Mesodermal cell (in vitro differentiated cells): ENCODE data around the gene PIK3C2G.

ENCODE experiments used
- H3K27ac ChIP-seq: 2 replicates; pipeline ENCODE4 v1.7.0; 2013; ENCODE audit warnings: mild to moderate bottlenecking, low read depth, low read length, moderate library complexity; ENCODE audit not compliant: severe bottlenecking
- H3K36me3 ChIP-seq: 2 replicates; pipeline ENCODE4 v1.7.1; 2013; ENCODE audit warnings: mild to moderate bottlenecking, low read length, moderate library complexity; ENCODE audit not compliant: control insufficient read depth, insufficient read depth
- H3K4me1 ChIP-seq: one replicate; pipeline ENCODE4 v1.7.1; 2013; ENCODE audit warnings: mild to moderate bottlenecking, low read length; ENCODE audit not compliant: insufficient read depth, control insufficient read depth, poor library complexity, severe bottlenecking
- H3K4me3 ChIP-seq: 2 replicates; pipeline ENCODE4 v1.7.0; 2013; ENCODE audit warnings: low read length, control low read depth, mild to moderate bottlenecking; ENCODE audit not compliant: insufficient read depth, poor library complexity, severe bottlenecking; ENCODE audit errors: extremely low read depth
- H3K9me3 ChIP-seq: 2 replicates; pipeline ENCODE4 v1.7.1; 2013; ENCODE audit warnings: mild to moderate bottlenecking, low read length, moderate library complexity; ENCODE audit not compliant: control insufficient read depth
- WGBS, 2 experiments: methylation state at CpG; one replicate each; pipeline ENCODE4 v1.1.5; 2013; ENCODE audit warnings: missing lambda C conversion rate in 2 of 2; ENCODE audit not compliant: insufficient coverage in 2 of 2; 5-methylcytosine and 5-hydroxymethylcytosine counted together

Gene PIK3C2G

GRCh38 chr12:18280728-18281127, 19.4 kb downstream of the PIK3C2G start:
- Histone ChIP-seq H3K4me1 (peaks cover 10% of the 10 kb centered on the region), H3K36me3 (no peaks in the 10 kb centered on the region), H3K4me3 (no peak overlapping the region), H3K9me3 (no peaks in the 10 kb centered on the region), H3K27ac (no peak overlapping the region)
- WGBS, 2 experiments = 100% methylated on average over 1 of the region's 1 CpG; no CpG with 5 or more reads in 1 of the 2 experiments

GRCh38 chr12:18281941-18282340, 20.6 kb downstream of the PIK3C2G start:
- Histone ChIP-seq H3K9me3 (no peaks in the 10 kb centered on the region), H3K27ac (no peak overlapping the region), H3K36me3 (no peaks in the 10 kb centered on the region), H3K4me1 (peaks cover 4% of the 10 kb centered on the region), H3K4me3 (no peak overlapping the region)
- WGBS, 2 experiments = 80% methylated on average over 1 of the region's 3 CpGs; no CpG with 5 or more reads in 1 of the 2 experiments

- no peak overlapping the region for H3K27ac ChIP-seq
- WGBS, 2 experiments = 58 to 72% methylated on average over 3 to 4 of the region's 4 CpGs
- no peak overlapping the region for H3K4me3 ChIP-seq
- H3K36me3 ChIP-seq = no peaks in the 10 kb centered on the region
- H3K4me1 ChIP-seq = no peaks in the 10 kb centered on the region
- H3K9me3 ChIP-seq = no peaks in the 10 kb centered on the region
These were observed 22.5 kb downstream of the PIK3C2G start for GRCh38 chr12:18283831-18284230.

DNA sequence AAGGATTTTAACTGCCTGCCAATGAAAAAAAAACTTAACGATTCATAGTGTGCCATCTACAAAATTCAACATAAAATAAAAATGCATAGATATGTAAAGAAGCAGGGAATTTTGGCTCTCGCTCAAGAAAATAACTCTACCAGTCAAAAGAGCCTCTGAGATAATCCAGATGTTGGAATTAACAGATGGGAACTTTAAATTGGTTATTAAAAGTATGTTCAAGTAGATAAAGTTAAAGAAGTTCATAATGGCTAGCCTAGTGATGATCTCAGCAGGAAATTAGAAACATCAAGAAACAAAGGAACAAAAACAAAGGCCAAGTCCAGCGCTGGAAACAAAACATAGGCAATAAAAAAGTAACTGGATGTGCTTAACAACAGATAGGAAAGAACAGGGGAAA, 23.1 kb downstream of the PIK3C2G start:
- no peaks in the 10 kb centered on the region for H3K9me3 ChIP-seq
- H3K36me3 ChIP-seq = no peaks in the 10 kb centered on the region
- H3K4me1 ChIP-seq = no peaks in the 10 kb centered on the region
- no peak overlapping the region for H3K4me3 ChIP-seq
- no peak overlapping the region for H3K27ac ChIP-seq
- 67% methylated on average over 1 of the region's 3 CpGs; no CpG with 5 or more reads in 1 of the 2 experiments for WGBS, 2 experiments

DNA sequence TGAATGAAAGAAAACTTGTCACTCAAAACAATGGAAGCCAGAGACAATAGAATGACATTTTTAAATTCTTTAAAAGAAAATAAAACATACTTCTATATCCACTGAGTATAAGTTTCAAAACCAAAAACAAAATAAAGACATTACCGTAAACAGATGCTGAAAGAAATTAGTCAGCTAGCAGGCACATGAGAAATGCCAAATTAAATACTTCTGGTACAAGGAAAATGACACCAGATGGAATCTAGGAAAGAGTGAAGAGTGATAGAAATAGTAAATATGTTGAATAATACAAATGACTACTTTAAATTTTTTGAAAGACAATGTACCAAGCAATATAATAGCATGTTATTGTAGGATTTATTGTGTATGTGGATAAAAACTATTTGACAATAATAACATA, 23.8 kb downstream of the PIK3C2G start:
- H3K36me3 ChIP-seq = no peaks in the 10 kb centered on the region
- no peaks in the 10 kb centered on the region for H3K4me1 ChIP-seq
- no CpG with 5 or more reads among the region's 1 CpG for WGBS, 2 experiments
- H3K27ac ChIP-seq = no peak overlapping the region
- H3K4me3 ChIP-seq = no peak overlapping the region
- no peaks in the 10 kb centered on the region for H3K9me3 ChIP-seq

GRCh38 chr12:18290386-18290785, 29.1 kb downstream of the PIK3C2G start:
- Histone ChIP-seq H3K4me1 (no peaks in the 10 kb centered on the region), H3K36me3 (no peaks in the 10 kb centered on the region), H3K9me3 (no peaks in the 10 kb centered on the region), H3K4me3 (no peak overlapping the region), H3K27ac (no peak overlapping the region)
- WGBS, 2 experiments = 93% methylated on average over 1 of the region's 3 CpGs; no CpG with 5 or more reads in 1 of the 2 experiments

- Histone ChIP-seq H3K27ac (no peak overlapping the region), H3K36me3 (no peaks in the 10 kb centered on the region), H3K9me3 (no peaks in the 10 kb centered on the region), H3K4me1 (no peaks in the 10 kb centered on the region), H3K4me3 (no peak overlapping the region)
These were observed 33.6 kb downstream of the PIK3C2G start for GRCh38 chr12:18294889-18295288.

- Histone ChIP-seq H3K4me1 (no peaks in the 10 kb centered on the region), H3K9me3 (no peaks in the 10 kb centered on the region), H3K36me3 (no peaks in the 10 kb centered on the region), H3K27ac (no peak overlapping the region), H3K4me3 (no peak overlapping the region)
- WGBS, 2 experiments = no CpG with 5 or more reads among the region's 6 CpGs
These were observed 35.0 kb downstream of the PIK3C2G start for GRCh38 chr12:18296201-18296908.

GRCh38 chr12:18296909-18297280, 35.6 kb downstream of the PIK3C2G start:
- Histone ChIP-seq H3K9me3 (peaks cover under 1% of the 10 kb centered on the region), H3K27ac (no peak overlapping the region), H3K36me3 (no peaks in the 10 kb centered on the region), H3K4me1 (no peaks in the 10 kb centered on the region), H3K4me3 (no peak overlapping the region)
- 89 to 100% methylated on average over 1 of the region's 3 CpGs for WGBS, 2 experiments

DNA sequence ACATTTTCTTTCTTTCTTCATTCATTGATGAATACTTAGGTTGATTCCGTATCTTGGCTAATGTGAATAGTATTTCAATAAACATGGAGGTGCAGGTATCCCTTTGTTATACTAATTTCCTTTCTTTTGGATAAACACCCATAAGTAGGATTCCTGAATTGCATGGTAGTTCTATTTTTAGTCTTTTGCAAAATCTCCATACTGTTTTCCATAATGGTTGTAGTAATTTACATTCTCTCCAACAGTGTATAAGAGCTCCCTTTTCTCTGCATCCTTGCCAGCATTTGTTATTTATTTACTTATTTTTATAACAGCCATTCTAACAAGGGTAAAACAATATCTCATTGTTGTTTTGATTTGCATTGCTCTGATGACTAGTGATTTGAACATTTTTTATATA, 36.6 kb downstream of the PIK3C2G start:
- no peak overlapping the region for H3K27ac ChIP-seq
- WGBS, 2 experiments = no CpG with 5 or more reads among the region's 1 CpG
- no peak overlapping the region for H3K4me3 ChIP-seq
- peaks cover 8% of the 10 kb centered on the region for H3K9me3 ChIP-seq
- no peaks in the 10 kb centered on the region for H3K36me3 ChIP-seq
- no peaks in the 10 kb centered on the region for H3K4me1 ChIP-seq

GRCh38 chr12:18302809-18303430, 41.6 kb downstream of the PIK3C2G start:
- Histone ChIP-seq H3K27ac (no peak overlapping the region), H3K4me3 (no peak overlapping the region), H3K4me1 (no peaks in the 10 kb centered on the region), H3K9me3 (peaks cover 8% of the 10 kb centered on the region), H3K36me3 (no peaks in the 10 kb centered on the region)
- 97 to 100% methylated on average over 1 to 3 of the region's 5 CpGs for WGBS, 2 experiments
